AG09319 (cell line): Measurements from ENCODE around the gene SAA1.
"Not testable (repeated sequence)": the region's sequence is repeated elsewhere in the genome, so short reads cannot be mapped to it uniquely, and the experiment has no call there.

Experiments
- DNase-seq: peaks from one replicate; pipeline ENCODE4 v3.0.0-alpha.2; 2010; ENCODE audit warnings: low read depth; ENCODE audit errors: extremely low read depth
- TF ChIP-seq, protein P1 (sequence below): IDR thresholded peaks from 2 replicates; pipeline ENCODE4 v1.5.1; 2011; ENCODE audit warnings: low read depth, mild to moderate bottlenecking, inconsistent platforms, low read length, moderate library complexity

SAA1 gene

GRCh38 chr11:18264035-18264434 is 2.0 kb upstream of the SAA1 start:
- TF ChIP-seq, protein P1, sequence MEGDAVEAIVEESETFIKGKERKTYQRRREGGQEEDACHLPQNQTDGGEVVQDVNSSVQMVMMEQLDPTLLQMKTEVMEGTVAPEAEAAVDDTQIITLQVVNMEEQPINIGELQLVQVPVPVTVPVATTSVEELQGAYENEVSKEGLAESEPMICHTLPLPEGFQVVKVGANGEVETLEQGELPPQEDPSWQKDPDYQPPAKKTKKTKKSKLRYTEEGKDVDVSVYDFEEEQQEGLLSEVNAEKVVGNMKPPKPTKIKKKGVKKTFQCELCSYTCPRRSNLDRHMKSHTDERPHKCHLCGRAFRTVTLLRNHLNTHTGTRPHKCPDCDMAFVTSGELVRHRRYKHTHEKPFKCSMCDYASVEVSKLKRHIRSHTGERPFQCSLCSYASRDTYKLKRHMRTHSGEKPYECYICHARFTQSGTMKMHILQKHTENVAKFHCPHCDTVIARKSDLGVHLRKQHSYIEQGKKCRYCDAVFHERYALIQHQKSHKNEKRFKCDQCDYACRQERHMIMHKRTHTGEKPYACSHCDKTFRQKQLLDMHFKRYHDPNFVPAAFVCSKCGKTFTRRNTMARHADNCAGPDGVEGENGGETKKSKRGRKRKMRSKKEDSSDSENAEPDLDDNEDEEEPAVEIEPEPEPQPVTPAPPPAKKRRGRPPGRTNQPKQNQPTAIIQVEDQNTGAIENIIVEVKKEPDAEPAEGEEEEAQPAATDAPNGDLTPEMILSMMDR, result no peak

GRCh38 chr11:18264677-18265555 is 1.1 kb upstream of the SAA1 start:
- TF ChIP-seq, protein P1, result no peak
- DNase-seq, result no peak

More at GRCh38 chr11:18264035-18264434, 2.0 kb upstream of the SAA1 start:
- DNase-seq, result no peak

DNA sequence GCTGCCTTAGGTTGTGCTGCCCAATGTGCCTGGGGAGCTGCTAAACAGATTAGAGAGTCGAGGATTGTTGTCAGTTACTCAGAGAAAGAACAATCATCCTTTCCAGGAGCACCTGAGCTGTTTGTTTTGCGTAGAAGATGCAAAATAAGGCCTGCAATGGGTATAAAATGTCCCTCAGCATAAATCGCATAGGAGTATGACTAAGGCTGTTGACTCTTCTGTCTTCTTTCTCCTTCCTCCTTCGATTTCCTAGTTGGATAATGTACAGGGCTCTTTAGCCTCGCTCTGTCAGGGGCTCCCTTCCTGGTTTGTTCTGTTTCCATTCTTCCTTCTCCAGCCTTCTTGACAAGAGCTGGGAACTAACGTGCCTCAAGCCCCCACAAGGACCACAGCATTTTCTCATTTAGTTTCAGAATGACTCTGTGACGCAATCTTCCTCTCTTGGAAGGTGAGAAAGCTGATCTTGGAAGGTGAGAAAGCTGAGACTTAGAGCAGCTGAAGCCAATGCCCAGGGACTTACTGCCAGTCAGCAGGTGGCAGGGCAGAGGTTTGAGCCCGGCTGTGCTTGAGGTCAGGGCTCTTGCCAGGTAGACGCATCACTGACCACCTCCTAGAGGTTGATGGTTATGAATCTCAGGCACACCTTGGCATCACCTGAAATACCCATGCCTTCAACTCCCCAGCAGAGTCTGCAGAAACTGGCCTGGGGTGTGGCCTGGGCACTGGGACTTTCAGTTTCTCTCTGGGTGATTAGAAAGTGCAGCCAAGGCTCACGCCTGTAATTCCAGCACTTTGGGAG is 1.5 kb downstream of the SAA1 start:
- DNase-seq, result not testable (repeated sequence)

- DNase-seq, result not testable (repeated sequence)
These were observed 3.2 kb downstream of the SAA1 start for GRCh38 chr11:18269252-18269651.

GRCh38 chr11:18270102-18270501 is 4.0 kb downstream of the SAA1 start:
- TF ChIP-seq, protein P1, result no peak
- DNase-seq, result no peak

DNA sequence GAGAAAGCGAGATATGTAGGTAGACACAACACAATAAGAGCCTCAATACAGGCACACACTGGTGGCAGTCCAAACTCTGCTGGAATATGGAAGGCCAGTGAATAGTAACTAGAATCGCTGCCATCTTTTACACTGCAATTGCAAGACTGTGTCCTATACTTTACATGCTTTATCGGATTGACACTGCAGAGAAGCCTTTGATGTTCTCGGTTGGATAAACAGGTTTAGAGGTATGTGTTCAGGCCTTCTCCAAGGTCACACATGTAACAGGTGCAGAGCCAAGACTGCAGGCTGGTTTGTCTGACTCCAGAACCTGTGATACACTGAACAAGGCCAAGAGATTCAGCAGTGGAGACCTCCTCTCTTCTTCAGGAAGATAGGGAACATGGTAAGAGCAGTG is 5.1 kb downstream of the SAA1 start:
- TF ChIP-seq, protein P1, result no peak
- DNase-seq, result no peak

GRCh38 chr11:18277565-18278271 is 11.7 kb downstream of the SAA1 start:
- no peak for DNase-seq
- TF ChIP-seq, protein P1, result no peak
